Hindlimb muscle (tissue), 1 donor: ENCODE data around the gene LDAF1. TPM values are rescaled to one million over a fixed set of nuclear protein-coding genes. Genes with fewer than 3 reads are reported as not detected.

Experiments
- polyA plus RNA-seq: library from polyadenylated mRNA; unstranded; fragments of 120-200 nt; gene quantifications from one replicate; pipeline ENCODE4 v1.2.1, GENCODE V29; 2013; ENCODE audit not compliant: insufficient read length

LDAF1 gene
- polyA plus RNA-seq, 1 donor = 37.4 TPM

Other genes starting within 250 kb of the LDAF1 start
- 0.17 TPM for gene DNAH3, start 7.8 kb upstream of the LDAF1 start, polyA plus RNA-seq
- 0.18 TPM for gene ZP2, start 52.9 kb downstream of the LDAF1 start, polyA plus RNA-seq
- gene ANKS4B, start 75.0 kb downstream of the LDAF1 start, polyA plus RNA-seq = not detected
- gene CRYM, start 119.6 kb downstream of the LDAF1 start, polyA plus RNA-seq = not detected